B cell (primary cell): Measurements from ENCODE around the gene AFF3. TPM values are rescaled to one million over a fixed set of nuclear protein-coding genes. Genes with fewer than 3 reads are reported as not detected.

Source experiments
- ATAC-seq: fragments of 200-7000 bp; cut with Tn5 transposase; one replicate; pipeline ENCODE4 v1.10.0; 2021; ENCODE audit warnings: low read depth, mild to moderate bottlenecking, moderate number of reproducible peaks, moderate library complexity
- CTCF ChIA-PET: fragments of 350-600 bp; sonication (Branson Sonifier 250); formaldehyde crosslinking; loops from one replicate; lab custom pipeline; 2021; ENCODE audit warnings: antibody characterized with exemption, inconsistent platforms; lab: Charles Lee
- POLR2A ChIA-PET: fragments of 350-600 bp; sonication (Branson Sonifier 250); formaldehyde crosslinking; loops from one replicate; lab custom pipeline; 2021; ENCODE audit warnings: antibody characterized with exemption; lab: Charles Lee
- DNase-seq: peaks from one replicate; pipeline ENCODE4 v3.0.0; 2013
- H2AFZ ChIP-seq: 2 replicates; pipeline ENCODE4 v1.6.1; 2012; ENCODE audit warnings: mild to moderate bottlenecking, low read depth, low read length; ENCODE audit not compliant: insufficient read depth, poor library complexity, severe bottlenecking
- H3K27ac ChIP-seq, 2 donors: 1 replicate in 1 of 2; 2 replicates in 1 of 2; pipeline ENCODE4 v1.5.1; 2012 to 2013; ENCODE audit warnings: low read length in 2 of 2, mild to moderate bottlenecking in 2 of 2, moderate library complexity in 1 of 2
- H3K27me3 ChIP-seq, 4 experiments: fragments of 200-600 bp in 1 of 4; sonication (generic) in 1 of 4; replicated peaks in 1 of 4; 1 replicate in 2 of 4; 2 replicates in 2 of 4; pipeline versions ENCODE4 v1.6.1 to v1.7.0; 2013 to 2016; ENCODE audit warnings: low read length in 3 of 4, mild to moderate bottlenecking in 2 of 4, mixed read lengths in 1 of 4, moderate library complexity in 1 of 4; ENCODE audit not compliant: insufficient read depth in 4 of 4, control insufficient read depth in 3 of 4; ENCODE audit errors: control extremely low read depth in 1 of 4
- H3K36me3 ChIP-seq, 2 experiments: replicated peaks in 1 of 2; 1 replicate in 1 of 2; 2 replicates in 1 of 2; pipeline versions ENCODE4 v1.6.1 to v1.7.1; 2013; ENCODE audit warnings: low read length in 1 of 2; ENCODE audit not compliant: insufficient read depth in 2 of 2, control insufficient read depth in 1 of 2; ENCODE audit errors: control extremely low read depth in 1 of 2, extremely low read depth in 1 of 2
- H3K4me1 ChIP-seq, 2 donors: fragments of 200-600 bp in 1 of 2; sonication (generic) in 1 of 2; 1 replicate in 1 of 2; 2 replicates in 1 of 2; pipeline versions ENCODE4 v1.5.1 to v1.6.1; 2013 to 2017; ENCODE audit warnings: low read length in 2 of 2; ENCODE audit not compliant: control insufficient read depth in 2 of 2, insufficient read depth in 2 of 2
- H3K4me2 ChIP-seq: replicated peaks from 2 replicates; pipeline ENCODE3; 2012; ENCODE audit warnings: mild to moderate bottlenecking, low read depth, low read length; ENCODE audit not compliant: poor library complexity, severe bottlenecking
- H3K4me3 ChIP-seq, 5 experiments: fragments of 200-600 bp in 1 of 5; sonication (generic) in 1 of 5; 1 replicate in 3 of 5; 2 replicates in 2 of 5; pipeline versions ENCODE4 v1.5.1 to v1.7.0; 2011 to 2016; ENCODE audit warnings: low read length in 4 of 5, mild to moderate bottlenecking in 4 of 5, low read depth in 2 of 5, control low read depth in 1 of 5, moderate library complexity in 1 of 5; ENCODE audit not compliant: insufficient read depth in 1 of 5; ENCODE audit errors: control extremely low read depth in 1 of 5, extremely low read depth in 1 of 5
- H3K79me2 ChIP-seq: fragments of 200-600 bp; sonication (generic); one replicate; pipeline ENCODE4 v1.6.0; 2016; ENCODE audit warnings: low read length; ENCODE audit not compliant: control insufficient read depth, insufficient read depth
- H3K9ac ChIP-seq: fragments of 200-600 bp; sonication (generic); 2 replicates; pipeline ENCODE4 v1.6.1; 2017; ENCODE audit warnings: mild to moderate bottlenecking, low read length, moderate library complexity
- H3K9me3 ChIP-seq, 3 donors: one replicate each; pipeline versions ENCODE4 v1.6.1 to v1.7.1; 2013; ENCODE audit warnings: low read length in 2 of 3; ENCODE audit not compliant: control insufficient read depth in 2 of 3, insufficient read depth in 1 of 3; ENCODE audit errors: control extremely low read depth in 1 of 3
- H4K20me1 ChIP-seq: 2 replicates; pipeline ENCODE4 v1.6.0; 2012; ENCODE audit warnings: mild to moderate bottlenecking, low read length; ENCODE audit not compliant: insufficient read depth, control insufficient read depth, poor library complexity, severe bottlenecking
- H3K27ac Mint-ChIP-seq: one replicate; pipeline ENCODE4 v1.8.0; 2021; ENCODE audit warnings: mixed read lengths
- H3K27me3 Mint-ChIP-seq: one replicate; pipeline ENCODE4 v1.8.0; 2021; ENCODE audit warnings: mixed read lengths
- H3K4me1 Mint-ChIP-seq: one replicate; pipeline ENCODE4 v1.8.0; 2021; ENCODE audit warnings: mixed read lengths
- H3K4me3 Mint-ChIP-seq: one replicate; pipeline ENCODE4 v1.8.0; 2021; ENCODE audit warnings: mixed read lengths
- H3K9me3 Mint-ChIP-seq: one replicate; pipeline ENCODE4 v1.8.0; 2022; ENCODE audit warnings: mixed read lengths; ENCODE audit not compliant: insufficient read depth
- EZH2 ChIP-seq: IDR thresholded peaks from 2 replicates; pipeline ENCODE4 v1.6.1; 2012; ENCODE audit warnings: borderline replicate concordance, low read depth, mild to moderate bottlenecking, moderate library complexity, low read length; ENCODE audit not compliant: insufficient read depth, poor library complexity, severe bottlenecking
- WGBS: methylation state at CpG from one replicate; pipeline ENCODE4 v1.1.5; 2013; ENCODE audit warnings: missing lambda C conversion rate; ENCODE audit not compliant: insufficient coverage; 5-methylcytosine and 5-hydroxymethylcytosine counted together
- intact Hi-C: fragments of 100-400 bp; cut with micrococcal nuclease; formaldehyde crosslinking; loops from one replicate; pipeline ENCODE4 v1.10.0; 2022
- polyA plus RNA-seq: library from polyadenylated mRNA; depleted of rRNA; stranded (reverse); fragments of >200 nt; gene quantifications from 2 replicates; pipeline ENCODE4 v1.2.3, GENCODE V29; 2012
- total RNA-seq, 2 donors: library from RNA; stranded (reverse); fragments of 120-200 nt in 1 of 2; gene quantifications; 1 replicate in 1 of 2; 2 replicates in 1 of 2; pipeline versions ENCODE4 v1.2.3 to v1.2.4, GENCODE V29; 2013 to 2022
- TF ChIP-seq, protein P1 (sequence below): fragments of 200-600 bp; IDR thresholded peaks from one replicate; pipeline ENCODE4 v1.8.0; 2022; ENCODE audit warnings: antibody characterized with exemption, mild to moderate bottlenecking

Gene AFF3
- total and polyA plus RNA-seq, 2 donors (not counting 1 experiment from before 2014, with no cell fraction given): 117 to 830 TPM

DNA sequence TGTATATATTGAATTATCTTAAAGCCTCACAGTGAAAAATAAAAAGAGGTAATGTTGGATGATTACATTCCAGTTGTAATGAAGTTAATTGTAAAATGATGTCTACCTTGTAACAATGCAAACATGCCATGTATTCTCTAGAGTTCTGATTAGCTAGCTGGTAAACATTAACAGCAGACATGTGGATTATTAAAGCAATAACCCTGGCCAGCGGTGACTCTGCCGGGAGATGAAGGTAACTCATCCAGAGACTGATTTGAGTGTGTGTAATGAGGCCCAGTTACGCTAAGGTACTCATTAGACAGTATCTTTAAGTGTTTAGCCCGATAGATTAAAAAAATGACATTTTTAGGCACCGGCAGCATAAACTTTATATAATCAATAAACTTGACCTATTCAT lies 573.0 kb downstream of the AFF3 start:
- Histone ChIP-seq H3K4me1 (no peaks in the 10 kb centered on the region), H3K36me3 (peaks cover 2 to 86% of the 10 kb centered on the region in 2 experiments), H3K9ac (no peak overlapping the region), H3K4me2 (no peak overlapping the region), H2AFZ (no peak overlapping the region), H4K20me1 (peaks cover 5% of the 10 kb centered on the region), H3K9me3 (no peaks in the 10 kb centered on the region), H3K27me3 (no peaks in the 10 kb centered on the region), H3K79me2 (no peaks in the 10 kb centered on the region), H3K27ac (no peak overlapping the region), H3K4me3 (no peak overlapping the region)
- no peak for TF ChIP-seq EZH2
- TF ChIP-seq, protein P1, sequence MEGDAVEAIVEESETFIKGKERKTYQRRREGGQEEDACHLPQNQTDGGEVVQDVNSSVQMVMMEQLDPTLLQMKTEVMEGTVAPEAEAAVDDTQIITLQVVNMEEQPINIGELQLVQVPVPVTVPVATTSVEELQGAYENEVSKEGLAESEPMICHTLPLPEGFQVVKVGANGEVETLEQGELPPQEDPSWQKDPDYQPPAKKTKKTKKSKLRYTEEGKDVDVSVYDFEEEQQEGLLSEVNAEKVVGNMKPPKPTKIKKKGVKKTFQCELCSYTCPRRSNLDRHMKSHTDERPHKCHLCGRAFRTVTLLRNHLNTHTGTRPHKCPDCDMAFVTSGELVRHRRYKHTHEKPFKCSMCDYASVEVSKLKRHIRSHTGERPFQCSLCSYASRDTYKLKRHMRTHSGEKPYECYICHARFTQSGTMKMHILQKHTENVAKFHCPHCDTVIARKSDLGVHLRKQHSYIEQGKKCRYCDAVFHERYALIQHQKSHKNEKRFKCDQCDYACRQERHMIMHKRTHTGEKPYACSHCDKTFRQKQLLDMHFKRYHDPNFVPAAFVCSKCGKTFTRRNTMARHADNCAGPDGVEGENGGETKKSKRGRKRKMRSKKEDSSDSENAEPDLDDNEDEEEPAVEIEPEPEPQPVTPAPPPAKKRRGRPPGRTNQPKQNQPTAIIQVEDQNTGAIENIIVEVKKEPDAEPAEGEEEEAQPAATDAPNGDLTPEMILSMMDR: no peak
- ATAC-seq (no peak), DNase-seq (no peak)
- H3K4me3 Mint-ChIP-seq: no peak overlapping the region
- ChIA-PET CTCF (no interaction called here), POLR2A (no interaction called here)
- intact Hi-C loops: no loop called here
- no peak overlapping the region for H3K27ac Mint-ChIP-seq
- H3K27me3 Mint-ChIP-seq: no peaks in the 10 kb centered on the region
- 100% methylated on average over 2 of the region's 5 CpGs for WGBS
- H3K9me3 Mint-ChIP-seq: no peaks in the 10 kb centered on the region
- no peaks in the 10 kb centered on the region for H3K4me1 Mint-ChIP-seq

DNA sequence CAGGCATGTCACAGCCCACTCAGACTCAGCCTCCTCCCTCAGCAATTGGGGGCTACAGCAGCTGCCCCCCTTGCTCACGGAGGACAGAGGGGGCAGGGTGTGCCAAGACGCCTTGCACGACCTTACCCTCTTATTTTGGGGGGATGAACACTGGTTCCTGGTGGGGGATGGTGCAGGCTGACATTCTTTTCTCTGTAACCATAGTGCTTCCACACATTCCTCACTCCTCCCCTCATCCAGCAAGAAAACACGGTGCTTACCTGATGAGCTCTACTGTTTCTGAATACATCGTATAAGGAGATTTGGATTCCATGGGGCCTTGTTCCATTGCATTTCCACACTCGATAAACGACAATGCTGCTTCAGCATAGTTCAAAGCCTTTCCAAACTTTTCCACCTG lies 577.2 kb downstream of the AFF3 start:
- Histone ChIP-seq H3K4me3 (no peak overlapping the region), H3K27ac (no peak overlapping the region), H4K20me1 (peaks cover 5% of the 10 kb centered on the region), H3K27me3 (no peaks in the 10 kb centered on the region), H2AFZ (no peak overlapping the region), H3K79me2 (no peaks in the 10 kb centered on the region), H3K4me2 (no peak overlapping the region), H3K4me1 (no peaks in the 10 kb centered on the region), H3K9ac (no peak overlapping the region), H3K9me3 (no peaks in the 10 kb centered on the region), H3K36me3 (peaks cover 11 to 61% of the 10 kb centered on the region in 2 experiments)
- intact Hi-C loops: no loop called here
- Mint-ChIP-seq H3K4me1 (no peaks in the 10 kb centered on the region), H3K27me3 (no peaks in the 10 kb centered on the region), H3K9me3 (no peaks in the 10 kb centered on the region), H3K27ac (no peak overlapping the region), H3K4me3 (no peak overlapping the region)
- WGBS: 100% methylated on average over 2 of the region's 7 CpGs
- POLR2A ChIA-PET: no interaction called here
- CTCF ChIA-PET: no interaction called here
- no peak for ATAC-seq
- TF ChIP-seq EZH2: no peak
- TF ChIP-seq, protein P1: no peak
- DNase-seq: no peak
